Kidney epithelial cell (primary cell): ENCODE measurements around the gene DPH1. TPM values are rescaled to one million over a fixed set of nuclear protein-coding genes. Genes with fewer than 3 reads are reported as not detected.

Source experiments
- DNase-seq: peaks from one replicate; pipeline ENCODE4 v3.0.0-alpha.2; 2010; ENCODE audit warnings: low read depth
- H3K27me3 ChIP-seq: 2 replicates; pipeline ENCODE4 v1.6.0; 2011; ENCODE audit warnings: low read length; ENCODE audit not compliant: control insufficient read depth, insufficient read depth
- H3K36me3 ChIP-seq: 2 replicates; pipeline ENCODE4 v1.5.1; 2011; ENCODE audit warnings: low read length; ENCODE audit not compliant: control insufficient read depth, insufficient read depth
- H3K4me3 ChIP-seq: 2 replicates; pipeline ENCODE4 v1.5.1; 2011; ENCODE audit warnings: low read depth, mild to moderate bottlenecking, control low read depth, low read length
- total RNA-seq: library from RNA; depleted of rRNA; stranded (reverse); fragments of >200 nt; gene quantifications from 2 replicates; pipeline ENCODE4 v1.2.3, GENCODE V29; 2015
- TF ChIP-seq, protein P1 (sequence below): IDR thresholded peaks from 2 replicates; pipeline ENCODE4 v1.5.1; 2011; ENCODE audit warnings: mild to moderate bottlenecking, moderate library complexity, low read length, control low read depth, inconsistent platforms; ENCODE audit not compliant: insufficient read depth, poor library complexity, severe bottlenecking

The DPH1 gene
- total RNA-seq, 1 donor from 2014 or later: 29.5 TPM

DNA sequence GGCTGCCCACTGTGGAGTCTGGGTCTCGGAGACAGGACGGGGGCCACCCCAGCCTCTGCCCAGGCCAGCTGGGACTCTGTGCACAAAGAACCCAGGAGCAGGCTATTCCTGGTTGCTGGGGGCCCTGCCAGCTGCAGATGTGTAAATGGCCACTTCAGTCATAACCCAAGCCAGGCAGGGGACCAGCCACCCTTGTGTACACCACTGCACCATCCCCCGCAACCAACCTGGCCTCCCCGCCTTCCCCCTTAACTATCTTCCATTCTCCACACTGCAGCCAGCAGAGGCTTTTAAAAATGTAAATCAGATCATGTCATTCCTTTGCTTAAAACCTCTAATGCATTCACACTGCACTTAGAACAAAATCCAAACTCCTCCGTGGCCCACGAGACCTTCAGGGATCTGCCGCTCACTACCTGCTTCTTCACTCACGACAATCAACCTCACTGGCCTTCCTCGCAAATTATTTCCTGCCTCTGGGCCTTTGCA lies 33.1 kb upstream of the DPH1 start:
- TF ChIP-seq, protein P1, sequence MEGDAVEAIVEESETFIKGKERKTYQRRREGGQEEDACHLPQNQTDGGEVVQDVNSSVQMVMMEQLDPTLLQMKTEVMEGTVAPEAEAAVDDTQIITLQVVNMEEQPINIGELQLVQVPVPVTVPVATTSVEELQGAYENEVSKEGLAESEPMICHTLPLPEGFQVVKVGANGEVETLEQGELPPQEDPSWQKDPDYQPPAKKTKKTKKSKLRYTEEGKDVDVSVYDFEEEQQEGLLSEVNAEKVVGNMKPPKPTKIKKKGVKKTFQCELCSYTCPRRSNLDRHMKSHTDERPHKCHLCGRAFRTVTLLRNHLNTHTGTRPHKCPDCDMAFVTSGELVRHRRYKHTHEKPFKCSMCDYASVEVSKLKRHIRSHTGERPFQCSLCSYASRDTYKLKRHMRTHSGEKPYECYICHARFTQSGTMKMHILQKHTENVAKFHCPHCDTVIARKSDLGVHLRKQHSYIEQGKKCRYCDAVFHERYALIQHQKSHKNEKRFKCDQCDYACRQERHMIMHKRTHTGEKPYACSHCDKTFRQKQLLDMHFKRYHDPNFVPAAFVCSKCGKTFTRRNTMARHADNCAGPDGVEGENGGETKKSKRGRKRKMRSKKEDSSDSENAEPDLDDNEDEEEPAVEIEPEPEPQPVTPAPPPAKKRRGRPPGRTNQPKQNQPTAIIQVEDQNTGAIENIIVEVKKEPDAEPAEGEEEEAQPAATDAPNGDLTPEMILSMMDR: no peak
- H3K36me3 ChIP-seq: no peaks in the 10 kb centered on the region
- DNase-seq: no peak
- H3K4me3 ChIP-seq: no peak overlapping the region
- H3K27me3 ChIP-seq: peaks cover 5% of the 10 kb centered on the region

DNA sequence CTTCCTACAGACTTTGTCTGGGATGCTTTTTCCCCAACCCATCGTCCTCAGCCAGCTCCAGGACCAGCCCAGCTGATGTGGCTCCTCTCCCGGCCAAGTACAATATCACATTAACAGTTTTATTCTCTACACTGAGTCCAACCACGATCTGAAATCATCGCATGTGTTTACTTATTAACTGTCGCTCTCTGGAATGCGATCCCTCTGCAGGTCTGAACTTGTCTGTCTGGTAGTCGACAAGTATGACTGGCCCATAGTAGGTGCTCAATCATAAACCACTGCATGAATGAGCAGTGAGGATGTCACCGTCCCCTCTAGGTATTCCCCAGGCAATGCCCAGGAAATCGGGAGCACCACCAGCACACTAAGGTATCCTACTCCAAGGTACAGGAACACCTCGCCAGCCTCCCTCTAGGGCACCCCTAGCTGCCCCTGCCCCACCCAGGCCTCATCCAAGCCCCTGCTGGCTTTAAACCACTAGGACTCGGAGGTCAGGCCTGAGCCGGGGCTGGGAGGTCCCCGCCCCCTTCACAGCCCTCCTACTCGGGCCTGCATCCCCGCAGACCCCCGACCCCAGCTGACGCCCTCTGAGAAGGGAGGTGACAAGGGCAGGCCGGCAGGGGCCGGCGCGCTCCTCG lies 32.5 kb upstream of the DPH1 start:
- TF ChIP-seq, protein P1: no peak
- no peaks in the 10 kb centered on the region for H3K36me3 ChIP-seq
- H3K27me3 ChIP-seq: peaks cover 5% of the 10 kb centered on the region
- DNase-seq: peak; percentile 43
- H3K4me3 ChIP-seq: peak overlapping the region; percentile 3

DNA sequence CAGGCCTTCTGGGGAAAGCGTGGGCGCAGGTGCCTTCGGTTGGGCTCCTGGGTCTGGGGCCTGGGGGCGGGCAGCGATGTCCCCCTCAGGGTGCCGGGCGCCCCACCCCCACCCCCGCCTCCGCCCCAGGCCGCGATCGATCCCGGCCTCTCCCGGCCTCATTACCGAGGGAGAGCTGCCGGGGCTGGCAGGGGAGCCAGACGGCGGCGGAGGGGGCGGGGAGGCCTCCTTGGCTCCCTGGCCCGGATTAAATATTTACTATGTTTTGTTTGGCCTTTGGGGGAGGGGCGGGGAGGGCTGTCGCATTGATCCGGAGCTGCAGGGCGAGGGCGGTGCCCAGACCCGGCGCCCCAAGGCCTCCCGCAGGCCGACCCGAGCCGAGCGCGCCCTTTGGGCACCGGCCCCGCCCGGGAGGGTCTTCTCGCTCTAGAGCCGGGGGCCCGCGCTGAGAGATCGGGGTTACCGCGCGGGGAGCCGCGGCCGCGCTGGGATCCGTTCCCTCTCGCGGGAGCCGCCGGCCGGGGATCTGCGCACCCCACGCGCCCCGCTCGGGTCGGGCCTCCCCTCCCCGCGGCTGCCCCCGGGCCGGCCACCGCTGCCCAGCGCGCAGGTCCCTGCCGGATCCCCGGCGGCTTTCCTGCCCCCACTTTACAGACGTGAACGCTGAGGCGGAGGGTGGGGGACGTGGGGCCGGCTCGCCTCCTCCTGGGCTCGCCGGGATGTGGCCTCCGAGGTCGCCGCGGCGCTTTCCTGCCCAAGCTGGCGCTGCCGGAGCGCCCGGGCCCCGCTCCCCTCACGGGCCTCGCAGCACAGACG lies 31.8 kb upstream of the DPH1 start:
- no peaks in the 10 kb centered on the region for H3K36me3 ChIP-seq
- DNase-seq: no peak
- peak overlapping the region; percentile 33 for H3K4me3 ChIP-seq
- H3K27me3 ChIP-seq: peaks cover 5% of the 10 kb centered on the region
- TF ChIP-seq, protein P1: no peak

DNA sequence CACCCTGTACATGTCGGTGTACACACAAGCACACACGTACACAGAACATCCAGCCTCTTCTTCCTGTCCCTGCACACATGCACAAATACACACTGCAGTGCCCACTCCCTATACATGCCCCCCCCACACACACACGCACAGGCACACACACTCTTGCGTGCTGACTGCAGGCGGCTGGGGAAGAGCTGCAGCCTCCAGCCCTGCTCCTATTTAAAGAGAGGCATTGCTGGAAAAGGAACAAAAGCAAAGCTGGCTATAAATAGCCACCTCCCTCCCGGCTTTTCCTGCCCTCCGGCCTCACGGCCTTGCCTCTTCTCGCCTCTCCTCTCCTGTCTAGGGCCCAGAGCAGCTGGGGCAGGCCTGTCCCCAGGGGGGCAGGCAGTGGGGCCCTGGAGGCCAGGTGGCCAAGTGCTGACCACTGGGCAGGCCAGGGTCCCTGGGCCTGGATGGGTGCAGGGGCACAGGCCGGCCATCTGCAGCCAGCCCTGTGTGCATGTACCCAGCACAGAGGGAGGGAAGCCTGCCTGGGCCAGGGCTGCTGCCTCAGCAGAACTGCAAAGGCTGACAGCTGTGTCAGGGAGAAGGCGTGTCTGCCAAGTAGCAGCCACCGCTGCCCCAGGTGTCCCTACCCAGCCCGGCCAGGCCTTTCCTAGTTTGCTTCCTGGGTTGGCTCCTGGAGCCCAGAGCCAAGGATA lies 30.2 kb upstream of the DPH1 start:
- DNase-seq: no peak
- no peaks in the 10 kb centered on the region for H3K36me3 ChIP-seq
- TF ChIP-seq, protein P1: no peak
- H3K27me3 ChIP-seq: peaks cover 2% of the 10 kb centered on the region
- H3K4me3 ChIP-seq: no peak overlapping the region

DNA sequence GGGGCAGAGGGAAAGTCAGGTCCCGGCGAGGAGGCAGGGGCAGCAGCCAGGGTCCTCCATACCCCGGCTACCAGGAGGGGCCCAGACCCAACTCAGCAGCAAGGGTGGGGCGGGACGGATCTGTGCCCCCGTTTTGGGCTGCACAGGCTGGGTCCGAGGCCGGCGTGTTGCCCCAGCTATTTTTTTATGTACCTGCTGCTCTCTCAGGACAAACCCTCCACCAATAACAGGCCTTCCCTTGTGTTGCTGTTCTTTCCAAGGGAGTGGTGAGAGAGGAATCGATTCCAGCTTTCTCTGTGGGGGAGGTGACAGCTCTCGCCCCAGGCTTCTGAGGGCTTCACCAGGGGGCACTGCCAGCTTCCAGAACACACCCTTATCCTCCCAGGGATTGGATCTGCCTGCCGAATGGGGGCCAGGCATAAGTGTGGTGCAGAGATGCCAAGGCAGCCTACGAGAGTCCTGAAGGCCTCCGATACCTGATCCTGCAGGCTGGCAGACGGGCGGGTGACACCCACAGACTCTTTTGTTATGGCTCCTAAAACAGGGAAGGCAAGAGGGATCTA lies 27.1 kb upstream of the DPH1 start:
- Histone ChIP-seq H3K4me3 (no peak overlapping the region), H3K36me3 (no peaks in the 10 kb centered on the region), H3K27me3 (peaks cover 2% of the 10 kb centered on the region)
- no peak for DNase-seq
- TF ChIP-seq, protein P1: no peak
